ENCODE results near the gene TENM3.

The TENM3 gene

GRCh38 chr4:182354867-182355266, 111.7 kb downstream of the TENM3 start:
- no peak for DNase-seq (ENCODE audit: low read depth)
- no peak for TF ChIP-seq MAX (IDR thresholded peaks at IDR 0.05; ENCODE audit: low read depth, low read length)
- TF ChIP-seq MYC (IDR thresholded peaks at IDR 0.05; ENCODE audit: low read depth, low read length), result no peak
- TF ChIP-seq CTCF (IDR thresholded peaks at IDR 0.05; ENCODE audit: low read depth, low read length), result no peak
- no peak for TF ChIP-seq POLR2A (IDR thresholded peaks at IDR 0.05; ENCODE audit: extremely low read depth, insufficient read length)
- H3K4me3 ChIP-seq (ENCODE audit: low read depth, low read length), result no peak overlapping the region

- TF ChIP-seq MYC (IDR thresholded peaks at IDR 0.05; ENCODE audit: low read depth, low read length), result no peak
- no peak for TF ChIP-seq CTCF (IDR thresholded peaks at IDR 0.05; ENCODE audit: low read depth, low read length)
- TF ChIP-seq MAX (IDR thresholded peaks at IDR 0.05; ENCODE audit: low read depth, low read length), result no peak
- no peak for TF ChIP-seq POLR2A (IDR thresholded peaks at IDR 0.05; ENCODE audit: extremely low read depth, insufficient read length)
- no peak for DNase-seq (ENCODE audit: low read depth)
- no peak overlapping the region for H3K4me3 ChIP-seq (ENCODE audit: low read depth, low read length)
These were observed 124.0 kb downstream of the TENM3 start for GRCh38 chr4:182367153-182367552.

GRCh38 chr4:182369211-182369610, 126.0 kb downstream of the TENM3 start:
- TF ChIP-seq CTCF (IDR thresholded peaks at IDR 0.05; ENCODE audit: low read depth, low read length), result no peak
- H3K4me3 ChIP-seq (ENCODE audit: low read depth, low read length), result no peak overlapping the region
- no peak for DNase-seq (ENCODE audit: low read depth)

- TF ChIP-seq POLR2A (IDR thresholded peaks at IDR 0.05; ENCODE audit: extremely low read depth, insufficient read length), result no peak
- no peak for TF ChIP-seq MYC (IDR thresholded peaks at IDR 0.05; ENCODE audit: low read depth, low read length)
- no peak for TF ChIP-seq MAX (IDR thresholded peaks at IDR 0.05; ENCODE audit: low read depth, low read length)
- TF ChIP-seq CTCF (IDR thresholded peaks at IDR 0.05; ENCODE audit: low read depth, low read length), result no peak
- H3K4me3 ChIP-seq (ENCODE audit: low read depth, low read length), result no peak overlapping the region
- no peak for DNase-seq (ENCODE audit: low read depth)
These were observed 127.3 kb downstream of the TENM3 start for GRCh38 chr4:182370491-182370890.

GRCh38 chr4:182380771-182381181, 137.6 kb downstream of the TENM3 start:
- H3K4me3 ChIP-seq (ENCODE audit: low read depth, low read length), result no peak overlapping the region
- no peak for DNase-seq (ENCODE audit: low read depth)
- TF ChIP-seq MYC (IDR thresholded peaks at IDR 0.05; ENCODE audit: low read depth, low read length) (no peak), MAX (IDR thresholded peaks at IDR 0.05; ENCODE audit: low read depth, low read length) (no peak), CTCF (IDR thresholded peaks at IDR 0.05; ENCODE audit: low read depth, low read length) (no peak), POLR2A (IDR thresholded peaks at IDR 0.05; ENCODE audit: extremely low read depth, insufficient read length) (no peak)

GRCh38 chr4:182382941-182383340, 139.7 kb downstream of the TENM3 start:
- no peak for TF ChIP-seq POLR2A (IDR thresholded peaks at IDR 0.05; ENCODE audit: extremely low read depth, insufficient read length)
- TF ChIP-seq CTCF (IDR thresholded peaks at IDR 0.05; ENCODE audit: low read depth, low read length), result no peak
- no peak for TF ChIP-seq MYC (IDR thresholded peaks at IDR 0.05; ENCODE audit: low read depth, low read length)
- TF ChIP-seq MAX (IDR thresholded peaks at IDR 0.05; ENCODE audit: low read depth, low read length), result no peak

More at GRCh38 chr4:182382941-182383340, 139.7 kb downstream of the TENM3 start:
- DNase-seq (ENCODE audit: low read depth), result no peak
- no peak overlapping the region for H3K4me3 ChIP-seq (ENCODE audit: low read depth, low read length)
